ENCODE data around the gene PRKG2. TPM values are rescaled to one million over a fixed set of nuclear protein-coding genes. Genes with fewer than 3 reads are reported as not detected.
"Not testable (repeated sequence)": the region's sequence is repeated elsewhere in the genome, so short reads cannot be mapped to it uniquely, and the experiment has no call there.

PRKG2 gene
- total RNA-seq, 4 donors from 2014 or later = 0.91 to 6.5 (median 2.8) TPM

DNA sequence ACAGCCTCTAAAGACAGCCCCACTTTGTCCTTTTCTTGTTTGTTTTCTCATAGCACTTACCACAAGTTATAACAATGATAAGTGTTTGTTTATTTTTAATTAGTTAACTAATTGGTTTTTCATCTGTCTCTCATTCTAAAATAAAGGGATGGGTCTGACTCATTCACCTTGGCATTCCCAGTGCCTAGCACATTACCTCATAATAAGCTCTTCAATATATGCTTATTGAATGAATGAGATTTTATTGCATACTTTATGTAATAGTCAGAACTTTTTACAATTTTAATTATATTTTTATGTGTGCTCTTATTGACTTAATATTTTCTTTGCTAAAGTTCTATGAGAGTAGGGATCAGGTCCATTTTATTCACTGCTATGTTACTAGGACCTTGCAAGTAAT, 22.8 kb upstream of the PRKG2 start:
- no peaks in the 10 kb centered on the region for H3K9me3 ChIP-seq
- H3K27ac ChIP-seq = no peak overlapping the region
- TF ChIP-seq, protein P1, sequence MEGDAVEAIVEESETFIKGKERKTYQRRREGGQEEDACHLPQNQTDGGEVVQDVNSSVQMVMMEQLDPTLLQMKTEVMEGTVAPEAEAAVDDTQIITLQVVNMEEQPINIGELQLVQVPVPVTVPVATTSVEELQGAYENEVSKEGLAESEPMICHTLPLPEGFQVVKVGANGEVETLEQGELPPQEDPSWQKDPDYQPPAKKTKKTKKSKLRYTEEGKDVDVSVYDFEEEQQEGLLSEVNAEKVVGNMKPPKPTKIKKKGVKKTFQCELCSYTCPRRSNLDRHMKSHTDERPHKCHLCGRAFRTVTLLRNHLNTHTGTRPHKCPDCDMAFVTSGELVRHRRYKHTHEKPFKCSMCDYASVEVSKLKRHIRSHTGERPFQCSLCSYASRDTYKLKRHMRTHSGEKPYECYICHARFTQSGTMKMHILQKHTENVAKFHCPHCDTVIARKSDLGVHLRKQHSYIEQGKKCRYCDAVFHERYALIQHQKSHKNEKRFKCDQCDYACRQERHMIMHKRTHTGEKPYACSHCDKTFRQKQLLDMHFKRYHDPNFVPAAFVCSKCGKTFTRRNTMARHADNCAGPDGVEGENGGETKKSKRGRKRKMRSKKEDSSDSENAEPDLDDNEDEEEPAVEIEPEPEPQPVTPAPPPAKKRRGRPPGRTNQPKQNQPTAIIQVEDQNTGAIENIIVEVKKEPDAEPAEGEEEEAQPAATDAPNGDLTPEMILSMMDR (IDR thresholded peaks at IDR 0.05) = no peak
- no peak for TF ChIP-seq POLR2A (IDR thresholded peaks at IDR 0.05)
- intact Hi-C loops (cut with DNase I) = no loop called here
- H3K36me3 ChIP-seq = no peaks in the 10 kb centered on the region
- no peak for DNase-seq
- H3K4me3 ChIP-seq = no peak overlapping the region
- no peaks in the 10 kb centered on the region for H3K4me1 ChIP-seq
- H3K27me3 ChIP-seq = no peaks in the 10 kb centered on the region

DNA sequence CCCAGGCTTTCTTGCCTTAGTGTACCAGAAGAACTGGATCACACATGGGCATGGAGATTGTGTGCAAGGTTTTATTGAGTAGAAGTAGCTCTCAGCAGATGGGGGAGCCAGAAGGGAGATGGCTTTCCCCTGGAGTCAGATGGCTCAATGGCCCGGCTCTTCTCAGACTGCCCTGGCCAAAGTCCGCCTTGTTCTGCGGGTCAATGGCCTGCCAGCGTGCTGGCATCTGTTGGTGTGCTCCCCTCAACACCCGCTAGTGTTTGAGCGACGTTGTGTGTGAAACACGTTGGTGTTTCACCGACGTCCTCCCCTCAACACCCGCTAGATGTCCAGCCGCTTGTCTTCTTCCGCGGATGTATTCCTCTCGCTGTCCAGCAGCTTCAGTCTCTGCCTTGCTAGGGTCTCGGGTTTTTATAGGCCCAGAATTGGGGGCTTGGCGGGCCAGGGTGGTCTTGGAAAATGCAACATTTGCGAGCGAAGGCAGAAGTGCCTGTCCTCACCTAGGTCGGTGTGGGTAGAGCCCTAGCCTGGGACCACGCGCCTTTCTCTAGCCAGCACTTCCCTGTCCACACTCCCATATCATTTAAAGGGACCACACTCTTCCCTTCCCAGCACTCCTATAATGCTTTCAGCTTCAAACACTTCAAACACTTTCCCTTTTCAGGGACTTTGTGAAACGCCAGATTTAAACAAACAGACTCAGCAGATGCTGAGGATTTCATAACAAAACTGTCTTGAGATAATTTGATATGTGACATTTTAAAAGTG, 21.1 kb upstream of the PRKG2 start:
- no peak overlapping the region for H3K4me3 ChIP-seq
- DNase-seq = no peak
- peaks cover 0 to 6% (median 0%) of the 10 kb centered on the region in 3 donors for H3K9me3 ChIP-seq
- H3K4me1 ChIP-seq = no peaks in the 10 kb centered on the region
- WGBS, 2 donors = 80 to 87% methylated on average over 17 to 22 of the region's 23 CpGs
- no peaks in the 10 kb centered on the region for H3K36me3 ChIP-seq
- TF ChIP-seq POLR2A (IDR thresholded peaks at IDR 0.05) = no peak
- TF ChIP-seq, protein P1 (IDR thresholded peaks at IDR 0.05) = no peak
- H3K27me3 ChIP-seq = no peaks in the 10 kb centered on the region
- intact Hi-C loops (cut with DNase I) = no loop called here
- no peak overlapping the region for H3K27ac ChIP-seq

DNA sequence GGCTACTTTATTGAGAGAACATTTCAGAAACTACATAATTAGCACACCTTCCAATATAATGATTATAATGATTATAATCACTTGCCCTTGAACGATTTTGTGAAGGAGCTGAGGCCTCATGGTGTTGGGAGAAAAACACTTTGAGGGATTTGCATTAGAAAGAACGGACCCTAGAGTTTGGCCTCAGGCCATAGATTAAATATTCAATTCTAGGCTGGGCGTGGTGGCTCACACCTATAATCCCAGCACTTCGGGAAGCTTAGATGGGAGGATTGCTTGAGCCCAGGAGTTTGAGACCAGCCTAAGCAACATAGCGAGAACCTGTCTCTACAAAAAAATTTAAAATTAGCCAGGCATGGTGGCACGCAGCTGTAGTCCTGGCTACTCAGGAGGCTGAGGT, 12.9 kb upstream of the PRKG2 start:
- DNase-seq = no peak
- Histone ChIP-seq H3K36me3 (no peaks in the 10 kb centered on the region), H3K4me1 (no peaks in the 10 kb centered on the region), H3K9me3 (peaks cover 0 to 12% (median 0%) of the 10 kb centered on the region in 3 donors), H3K4me3 (no peak overlapping the region), H3K27me3 (no peaks in the 10 kb centered on the region), H3K27ac (no peak overlapping the region)
- 59 to 69% methylated on average over 6 of the region's 6 CpGs for WGBS, 2 donors
- no peak for TF ChIP-seq POLR2A (IDR thresholded peaks at IDR 0.05)
- TF ChIP-seq, protein P1 (IDR thresholded peaks at IDR 0.05) = no peak
- intact Hi-C loops (cut with DNase I) = no loop called here

DNA sequence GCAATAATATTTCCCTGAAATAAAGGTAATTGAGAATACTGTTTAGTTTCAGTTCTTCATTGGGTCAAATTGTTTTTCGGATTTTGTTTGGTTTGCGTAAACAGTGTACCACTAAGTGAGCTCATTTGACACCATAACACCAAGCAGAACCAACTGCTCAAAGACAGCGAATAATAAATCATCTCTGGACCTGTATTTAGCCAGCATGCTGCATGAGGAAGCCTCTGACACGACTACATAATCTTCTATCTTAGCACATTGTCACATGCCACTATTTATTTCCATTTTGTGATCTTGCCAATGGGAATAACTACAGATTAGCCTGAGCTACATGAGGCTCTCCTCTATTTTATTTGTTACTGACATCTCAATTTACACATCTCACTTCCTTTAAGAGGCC, 12.1 kb upstream of the PRKG2 start:
- H3K27me3 ChIP-seq = no peaks in the 10 kb centered on the region
- DNase-seq = no peak
- H3K27ac ChIP-seq = no peak overlapping the region
- TF ChIP-seq, protein P1 (IDR thresholded peaks at IDR 0.05) = no peak
- no peak for TF ChIP-seq POLR2A (IDR thresholded peaks at IDR 0.05)
- H3K4me1 ChIP-seq = no peaks in the 10 kb centered on the region
- H3K4me3 ChIP-seq = no peak overlapping the region
- peaks cover 0 to 12% (median 0%) of the 10 kb centered on the region in 3 donors for H3K9me3 ChIP-seq
- intact Hi-C loops (cut with DNase I) = no loop called here
- H3K36me3 ChIP-seq = no peaks in the 10 kb centered on the region
- WGBS, 2 donors = 43 to 61% methylated on average over 4 of the region's 4 CpGs

DNA sequence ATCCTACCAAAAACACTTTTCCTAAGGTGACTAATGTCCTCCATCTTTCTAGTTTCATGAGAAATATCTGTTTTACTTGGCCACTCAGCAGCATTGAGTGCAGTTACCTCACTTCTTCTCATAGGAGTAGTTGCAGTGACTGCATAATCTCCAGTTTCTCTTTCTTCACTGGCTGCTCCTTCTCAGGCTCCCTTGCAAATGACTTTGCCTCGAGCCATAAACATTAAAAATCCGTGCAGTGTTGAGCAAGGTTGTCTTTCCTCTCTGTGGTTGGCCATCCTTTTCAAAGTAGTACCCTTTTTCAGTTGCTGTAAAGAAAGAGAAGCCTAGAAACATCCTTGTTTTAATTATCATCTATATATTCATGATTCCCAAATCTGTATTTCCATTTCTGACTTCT, 10.2 kb upstream of the PRKG2 start:
- intact Hi-C loops (cut with DNase I) = no loop called here
- H3K9me3 ChIP-seq = no peaks in the 10 kb centered on the region
- H3K4me1 ChIP-seq = no peaks in the 10 kb centered on the region
- no peaks in the 10 kb centered on the region for H3K36me3 ChIP-seq
- DNase-seq = no peak
- no peaks in the 10 kb centered on the region for H3K27me3 ChIP-seq
- 27 to 36% methylated on average over 2 of the region's 2 CpGs for WGBS, 2 donors
- no peak overlapping the region for H3K4me3 ChIP-seq
- TF ChIP-seq, protein P1 (IDR thresholded peaks at IDR 0.05) = no peak
- TF ChIP-seq POLR2A (IDR thresholded peaks at IDR 0.05) = no peak
- no peak overlapping the region for H3K27ac ChIP-seq

DNA sequence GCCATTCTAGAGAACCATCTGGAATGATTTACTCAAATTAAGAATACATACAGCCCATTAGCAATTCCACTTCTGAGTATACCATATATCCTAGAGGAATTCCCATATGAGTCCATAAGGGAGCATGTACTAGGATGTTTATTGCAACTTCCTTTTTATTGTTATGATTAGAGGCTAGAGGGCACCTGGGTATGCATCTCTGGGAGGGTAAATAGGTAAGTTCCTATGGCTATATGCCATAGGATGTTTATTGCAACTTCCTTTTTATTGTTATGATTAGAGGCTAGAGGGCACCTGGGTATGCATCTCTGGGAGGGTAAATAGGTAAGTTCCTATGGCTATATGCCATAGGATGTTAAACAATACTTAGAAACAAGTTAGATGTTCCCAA, 7.1 kb upstream of the PRKG2 start:
- intact Hi-C loops (cut with DNase I); H3K27ac ChIP-seq: not testable (repeated sequence)

More for the DNA sequence above, 7.1 kb upstream of the PRKG2 start:
- DNase-seq, H3K36me3 ChIP-seq, H3K9me3 ChIP-seq, H3K4me1 ChIP-seq, H3K4me3 ChIP-seq, H3K27me3 ChIP-seq: not testable (repeated sequence)

Data from esophagus squamous epithelium (tissue), 5 donors.